ENCODE measurements around the gene CDC42EP5. TPM values are rescaled to one million over a fixed set of nuclear protein-coding genes. Genes with fewer than 3 reads are reported as not detected.

Gene CDC42EP5
- total RNA-seq, 1 donor from 2014 or later = not detected

DNA sequence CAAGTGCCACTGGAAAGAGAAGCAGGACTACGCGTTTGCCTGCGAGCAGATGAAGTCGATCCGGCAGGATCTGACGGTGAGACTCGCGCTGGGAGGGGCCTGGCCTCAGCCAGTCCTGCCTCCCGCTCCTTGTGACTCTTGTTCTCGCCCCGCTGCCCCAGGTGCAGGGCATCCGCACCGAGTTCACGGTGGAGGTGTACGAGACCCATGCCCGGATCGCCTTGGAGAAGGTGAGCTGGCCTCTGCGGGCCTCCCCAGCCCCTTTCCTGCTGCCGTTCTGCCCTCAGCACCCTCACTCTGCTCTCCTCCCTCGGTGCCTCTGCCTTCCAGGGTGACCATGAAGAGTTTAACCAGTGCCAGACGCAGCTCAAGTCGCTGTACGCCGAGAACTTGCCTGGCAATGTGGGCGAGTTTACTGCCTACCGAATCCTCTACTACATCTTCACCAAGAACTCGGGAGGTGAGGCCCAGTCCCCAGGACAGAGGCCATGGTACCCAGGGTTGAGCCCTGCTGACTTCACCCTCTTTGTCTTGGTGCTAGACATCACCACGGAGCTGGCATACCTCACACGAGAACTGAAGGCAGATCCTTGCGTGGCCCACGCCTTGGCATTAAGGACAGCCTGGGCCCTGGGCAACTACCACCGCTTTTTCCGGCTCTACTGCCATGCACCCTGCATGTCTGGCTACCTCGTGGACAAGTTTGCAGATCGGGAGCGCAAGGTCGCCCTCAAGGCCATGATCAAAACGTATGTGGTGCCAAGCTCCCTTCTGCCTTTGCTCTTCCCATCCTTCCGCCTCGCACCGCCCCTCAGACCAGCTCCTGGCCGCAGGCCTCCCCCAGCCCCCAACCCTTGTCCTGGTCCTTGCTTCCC is 15.1 kb downstream of the CDC42EP5 start:
- Mint-ChIP-seq H3K27ac (no peak overlapping the region), H3K9me3 (no peaks in the 10 kb centered on the region), H3K4me1 (ENCODE audit: low read depth) (peaks cover 32% of the 10 kb centered on the region), H3K27me3 (ENCODE audit: insufficient read depth) (no peaks in the 10 kb centered on the region), H3K36me3 (ENCODE audit: low read depth) (peaks cover 52% of the 10 kb centered on the region), H3K4me3 (no peak overlapping the region)
- DNase-seq (ENCODE audit: low spot score) = no peak
- intact Hi-C loops (cut with micrococcal nuclease) = no loop called here

DNA sequence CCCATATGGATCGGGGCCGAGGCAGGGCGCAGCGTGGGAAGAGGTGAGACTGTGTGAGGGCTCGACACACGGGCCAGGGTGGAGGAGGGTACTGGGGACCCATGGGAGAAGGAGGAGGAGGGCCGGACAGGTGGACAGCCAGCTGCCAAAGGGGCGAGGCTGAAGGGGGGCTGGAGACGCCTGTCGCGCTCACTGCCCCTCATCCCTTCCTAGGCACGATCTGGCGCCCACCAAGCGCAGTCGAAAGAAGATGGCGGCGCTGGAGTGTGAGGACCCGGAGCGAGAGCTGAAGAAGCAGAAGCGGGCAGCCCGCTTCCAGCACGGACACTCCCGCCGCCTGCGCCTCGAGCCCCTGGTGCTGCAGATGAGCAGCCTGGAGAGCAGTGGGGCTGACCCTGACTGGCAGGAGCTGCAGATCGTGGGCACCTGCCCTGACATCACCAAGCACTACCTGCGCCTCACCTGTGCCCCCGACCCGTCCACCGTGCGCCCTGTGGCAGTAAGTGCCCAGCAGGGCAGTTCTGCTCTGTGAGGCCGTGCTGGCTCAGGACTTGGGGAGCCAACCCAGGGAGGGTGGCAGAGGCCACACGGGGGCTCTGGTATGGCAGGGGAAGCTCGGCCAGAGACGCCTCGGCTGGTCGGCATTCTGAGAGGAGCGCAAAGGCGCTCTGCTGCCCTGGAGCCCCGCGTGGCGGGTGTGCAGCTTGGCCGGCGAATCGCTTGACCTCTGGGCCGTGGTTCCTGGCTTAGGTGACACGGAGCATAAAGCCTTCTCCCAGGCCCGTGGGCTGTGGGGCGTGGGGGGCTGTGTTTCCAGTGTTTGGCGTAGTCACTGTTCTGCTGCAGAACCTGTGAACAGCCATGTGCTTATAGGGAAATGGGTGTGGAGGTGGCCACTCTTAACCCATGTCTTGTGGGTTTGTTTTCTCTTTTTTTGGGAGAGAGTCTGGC is 16.4 kb downstream of the CDC42EP5 start:
- H3K27me3 Mint-ChIP-seq (ENCODE audit: insufficient read depth) = no peaks in the 10 kb centered on the region
- DNase-seq (ENCODE audit: low spot score) = no peak
- no peak overlapping the region for H3K4me3 Mint-ChIP-seq
- H3K27ac Mint-ChIP-seq = no peak overlapping the region
- no peaks in the 10 kb centered on the region for H3K9me3 Mint-ChIP-seq
- peaks cover 56% of the 10 kb centered on the region for H3K36me3 Mint-ChIP-seq (ENCODE audit: low read depth)
- peaks cover 32% of the 10 kb centered on the region for H3K4me1 Mint-ChIP-seq (ENCODE audit: low read depth)
- intact Hi-C loops (cut with micrococcal nuclease) = no loop called here

DNA sequence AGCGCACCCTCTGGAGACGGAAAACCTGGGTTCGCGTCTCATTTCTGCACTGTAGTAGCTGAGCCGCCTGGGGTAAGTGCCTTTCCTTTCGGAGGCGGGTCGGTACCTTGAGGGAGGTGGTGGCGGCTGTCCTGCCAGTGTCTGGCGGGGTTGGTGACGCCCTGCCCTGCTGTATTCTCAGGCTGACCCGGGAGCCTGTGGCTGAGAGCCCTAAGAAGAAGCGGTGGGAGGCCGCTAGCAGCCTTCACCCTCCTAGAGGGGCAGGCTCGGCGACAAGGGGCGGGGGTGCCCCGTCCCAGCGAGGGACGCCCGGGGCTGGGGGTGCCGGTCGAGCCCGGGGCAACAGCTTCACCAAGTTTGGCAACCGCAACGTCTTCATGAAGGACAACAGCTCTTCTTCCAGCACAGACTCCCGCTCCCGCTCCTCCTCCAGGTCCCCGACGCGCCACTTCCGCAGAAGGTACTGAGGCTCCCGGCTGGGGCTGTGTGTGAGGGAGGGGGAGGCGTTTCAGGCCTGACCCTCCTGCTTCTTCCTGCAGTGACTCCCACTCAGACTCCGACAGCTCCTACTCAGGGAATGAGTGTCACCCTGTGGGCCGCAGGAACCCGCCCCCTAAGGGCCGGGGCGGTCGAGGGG is 17.2 kb downstream of the CDC42EP5 start:
- Mint-ChIP-seq H3K9me3 (no peaks in the 10 kb centered on the region), H3K36me3 (ENCODE audit: low read depth) (peaks cover 58% of the 10 kb centered on the region), H3K4me3 (no peak overlapping the region), H3K27me3 (ENCODE audit: insufficient read depth) (no peaks in the 10 kb centered on the region), H3K4me1 (ENCODE audit: low read depth) (peaks cover 38% of the 10 kb centered on the region), H3K27ac (no peak overlapping the region)
- intact Hi-C loops (cut with micrococcal nuclease) = no loop called here
- no peak for DNase-seq (ENCODE audit: low spot score)

GRCh38 chr19:54454781-54455675 is 18.1 kb downstream of the CDC42EP5 start:
- Mint-ChIP-seq H3K27me3 (ENCODE audit: insufficient read depth) (no peaks in the 10 kb centered on the region), H3K36me3 (ENCODE audit: low read depth) (peaks cover 63% of the 10 kb centered on the region), H3K4me3 (no peak overlapping the region), H3K4me1 (ENCODE audit: low read depth) (peaks cover 47% of the 10 kb centered on the region), H3K27ac (no peak overlapping the region), H3K9me3 (no peaks in the 10 kb centered on the region)
- no peak for DNase-seq (ENCODE audit: low spot score)
- intact Hi-C loops (cut with micrococcal nuclease) = no loop called here

- intact Hi-C loops (cut with micrococcal nuclease) = no loop called here
- peaks cover 41% of the 10 kb centered on the region for H3K4me1 Mint-ChIP-seq (ENCODE audit: low read depth)
- H3K4me3 Mint-ChIP-seq = no peak overlapping the region
- no peaks in the 10 kb centered on the region for H3K9me3 Mint-ChIP-seq
- H3K36me3 Mint-ChIP-seq (ENCODE audit: low read depth) = peaks cover 62% of the 10 kb centered on the region
- DNase-seq (ENCODE audit: low spot score) = no peak
- H3K27ac Mint-ChIP-seq = no peak overlapping the region
- no peaks in the 10 kb centered on the region for H3K27me3 Mint-ChIP-seq (ENCODE audit: insufficient read depth)
Measured at GRCh38 chr19:54453921-54454780, 18.9 kb downstream of the CDC42EP5 start.

DNA sequence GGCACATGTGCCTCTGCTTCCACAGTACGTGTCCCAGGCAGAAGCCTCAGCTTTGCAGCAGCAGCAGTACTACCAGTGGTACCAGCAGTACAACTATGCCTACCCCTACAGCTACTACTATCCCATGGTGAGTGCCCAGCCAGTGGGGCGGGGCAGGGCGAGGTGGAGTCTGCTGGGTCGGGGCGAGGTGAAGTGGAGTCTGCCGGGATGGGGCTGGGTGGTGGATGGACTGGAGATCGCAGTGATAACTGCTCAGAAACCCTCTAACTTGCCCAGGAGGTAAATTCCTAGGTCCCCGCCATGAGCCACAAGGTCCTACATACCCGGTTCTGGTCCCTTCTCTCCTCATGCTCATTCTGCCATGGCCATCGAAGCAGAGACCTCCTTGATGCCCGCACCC is 20.5 kb downstream of the CDC42EP5 start:
- no peak overlapping the region for H3K4me3 Mint-ChIP-seq

GRCh38 chr19:54451997-54452396 is 21.1 kb downstream of the CDC42EP5 start:
- no peak for DNase-seq (ENCODE audit: low spot score)
- Mint-ChIP-seq H3K4me3 (no peak overlapping the region), H3K27me3 (ENCODE audit: insufficient read depth) (no peaks in the 10 kb centered on the region), H3K27ac (no peak overlapping the region), H3K36me3 (ENCODE audit: low read depth) (peaks cover 52% of the 10 kb centered on the region), H3K9me3 (no peaks in the 10 kb centered on the region), H3K4me1 (ENCODE audit: low read depth) (peaks cover 33% of the 10 kb centered on the region)
- intact Hi-C loops (cut with micrococcal nuclease) = no loop called here

More for the DNA sequence above, 20.5 kb downstream of the CDC42EP5 start:
- Mint-ChIP-seq H3K4me1 (ENCODE audit: low read depth) (peaks cover 29% of the 10 kb centered on the region), H3K9me3 (no peaks in the 10 kb centered on the region), H3K36me3 (ENCODE audit: low read depth) (peaks cover 53% of the 10 kb centered on the region), H3K27me3 (ENCODE audit: insufficient read depth) (no peaks in the 10 kb centered on the region), H3K27ac (no peak overlapping the region)
- intact Hi-C loops (cut with micrococcal nuclease) = no loop called here
- no peak for DNase-seq (ENCODE audit: low spot score)

DNA sequence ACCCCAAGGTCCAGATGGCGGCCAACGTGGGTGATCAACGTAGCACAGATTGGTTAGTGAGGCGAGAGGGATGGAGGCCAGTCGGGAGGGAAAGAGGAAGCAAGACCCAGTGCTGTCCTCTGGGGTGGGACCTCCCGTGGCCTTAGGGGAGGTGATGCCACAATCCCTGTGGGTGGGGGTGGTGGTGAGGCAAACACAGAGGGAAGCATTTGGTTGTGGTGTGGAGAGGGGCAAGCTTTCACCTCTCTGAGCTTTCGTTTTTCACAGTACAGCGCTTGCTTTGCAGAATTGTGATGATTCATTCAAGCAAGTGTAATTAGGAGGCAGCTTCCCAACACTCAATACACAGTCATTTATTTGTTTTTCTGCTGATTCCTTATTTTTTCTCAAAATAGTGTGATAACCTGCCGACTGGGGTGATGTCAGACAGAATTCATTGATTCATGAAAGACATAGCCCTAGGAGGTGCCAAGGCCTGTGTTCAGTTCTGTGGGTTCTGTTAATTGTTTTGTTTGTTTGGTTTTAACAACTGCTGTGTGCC is 21.7 kb downstream of the CDC42EP5 start:
- no peaks in the 10 kb centered on the region for H3K27me3 Mint-ChIP-seq (ENCODE audit: insufficient read depth)
- no peak for DNase-seq (ENCODE audit: low spot score)
- H3K4me3 Mint-ChIP-seq = peak overlapping the region; percentile 99
- peaks cover 36% of the 10 kb centered on the region for H3K4me1 Mint-ChIP-seq (ENCODE audit: low read depth)
- peaks cover 52% of the 10 kb centered on the region for H3K36me3 Mint-ChIP-seq (ENCODE audit: low read depth)
- no peaks in the 10 kb centered on the region for H3K9me3 Mint-ChIP-seq
- intact Hi-C loops (cut with micrococcal nuclease) = no loop called here
- H3K27ac Mint-ChIP-seq = peak overlapping the region; percentile 97

- Mint-ChIP-seq H3K4me3 (peak overlapping the region; percentile 99), H3K27ac (peak overlapping the region; percentile 97), H3K9me3 (no peaks in the 10 kb centered on the region), H3K4me1 (ENCODE audit: low read depth) (peaks cover 36% of the 10 kb centered on the region), H3K36me3 (ENCODE audit: low read depth) (peaks cover 47% of the 10 kb centered on the region), H3K27me3 (ENCODE audit: insufficient read depth) (no peaks in the 10 kb centered on the region)
- no peak for DNase-seq (ENCODE audit: low spot score)
- intact Hi-C loops (cut with micrococcal nuclease) = loop anchor here (1.0 to 5.0 kb wide), 10 partner anchors 14 to 959 kb away; partner anchors contain the start of genes CNOT3, KMT5C, LENG9 and MYADM
Measured at GRCh38 chr19:54449701-54450069, 23.4 kb downstream of the CDC42EP5 start.

DNA sequence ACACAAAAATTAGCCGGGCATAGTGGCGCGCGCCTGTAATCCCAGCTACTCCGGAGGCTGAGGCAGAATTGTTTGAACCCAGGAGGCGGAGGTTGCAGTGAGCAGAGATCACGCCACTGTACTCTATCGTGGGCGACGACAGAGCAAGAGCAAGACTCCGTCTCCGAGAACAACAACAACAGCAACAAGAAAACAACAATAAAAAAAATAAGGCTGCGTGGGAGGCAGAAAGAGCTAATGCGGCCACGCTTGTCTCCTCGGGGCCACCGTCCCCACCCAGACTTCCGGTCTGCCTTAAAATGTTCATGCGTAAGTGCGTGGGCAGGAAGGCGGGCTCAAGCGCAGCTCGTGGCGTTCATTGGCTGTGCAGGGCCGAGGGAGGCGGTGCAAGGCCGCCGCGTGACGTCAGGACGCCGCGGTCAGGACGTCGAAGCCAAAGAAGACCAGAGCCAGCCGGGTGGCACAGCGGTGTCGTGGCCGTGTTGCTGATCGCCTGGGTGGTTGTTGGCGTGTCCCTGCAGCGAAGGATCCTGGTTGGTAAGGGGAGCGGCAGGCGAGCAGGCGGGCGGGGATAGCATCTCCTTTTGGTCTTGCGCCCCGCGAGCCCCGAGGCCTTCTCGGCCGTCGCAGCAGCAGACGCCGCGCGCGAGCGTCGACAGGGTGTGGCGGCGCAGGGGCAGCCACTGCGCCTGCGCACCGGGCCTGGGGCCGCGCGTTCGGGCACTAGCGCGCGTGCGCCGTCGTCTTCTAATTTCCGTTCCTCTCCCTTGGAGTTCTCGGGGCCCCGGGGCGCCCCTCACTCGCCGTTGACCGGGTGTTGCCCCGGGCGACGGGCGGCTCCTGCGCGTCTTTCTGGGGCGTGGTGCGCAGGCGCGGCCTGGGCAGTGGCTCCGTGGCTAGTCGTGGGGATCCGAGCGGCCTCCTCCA is 24.1 kb downstream of the CDC42EP5 start, which contains the start of gene LENG8:
TSS of gene LENG8 (plus strand) at position 426 of the 927 bp plus-strand sequence. CDS start 2,146 bp downstream, outside the sequence.
- peaks cover 45% of the 10 kb centered on the region for H3K36me3 Mint-ChIP-seq (ENCODE audit: low read depth)
- peak within 1 kb of the TSS; percentile 99 for H3K4me3 Mint-ChIP-seq
- no peaks in the 10 kb centered on the region for H3K27me3 Mint-ChIP-seq (ENCODE audit: insufficient read depth)
- H3K9me3 Mint-ChIP-seq = no peaks in the 10 kb centered on the region
- DNase-seq (ENCODE audit: low spot score) = peak; percentile 96
- H3K4me1 Mint-ChIP-seq (ENCODE audit: low read depth) = peaks cover 36% of the 10 kb centered on the region
- intact Hi-C loops (cut with micrococcal nuclease) = loop anchor here (1.0 to 5.0 kb wide), 11 partner anchors 14 to 959 kb away; partner anchors contain the start of genes CNOT3, KMT5C, LENG9 and MYADM
- H3K27ac Mint-ChIP-seq = peak within 1 kb of the TSS; percentile 98

All from activated T-helper 1 cell treated with anti-CD3 and anti-CD28 coated beads, Interleukin-12 subunit alpha, Interleukin-12 subunit beta, Interleukin-2, Interleukin-4 antibody, amounts not matched to agents 30 ng/mL and 10 ng/mL and 1 ng/mL, durations not matched to agents 14 hours and 24 hours and 36 hours (primary cell).